ENCODE measurements around the gene IRF4. TPM values are rescaled to one million over a fixed set of nuclear protein-coding genes. Genes with fewer than 3 reads are reported as not detected.

IRF4 gene
- total RNA-seq, 4 donors from 2014 or later, result 0.26 to 0.56 (median 0.31) TPM; not detected in 1

DNA sequence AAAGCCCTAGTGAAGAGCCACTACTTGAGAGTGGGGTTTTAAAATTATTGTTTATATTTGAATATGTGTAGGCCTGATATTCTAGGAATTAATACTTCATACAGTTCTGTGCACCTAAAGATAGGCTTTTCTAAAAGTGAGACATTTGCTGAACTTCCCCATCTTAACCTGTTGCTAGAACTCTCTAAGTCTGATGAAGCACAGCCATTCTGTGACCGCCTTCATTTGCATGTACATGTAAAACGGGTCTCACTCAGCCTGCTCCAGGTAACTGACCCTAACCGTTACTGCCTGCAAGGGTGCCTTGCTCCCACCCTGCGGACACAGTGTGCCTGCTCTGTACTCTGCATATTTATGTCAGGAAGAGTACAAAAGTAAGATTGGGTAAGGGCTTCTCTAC, 44.3 kb upstream of the IRF4 start:
- in situ Hi-C loops (cut with MboI; ENCODE audit: low sequenced_read_pairs in 4 of 4), result no loop called here
- ATAC-seq (no peak), DNase-seq (no peak)
- TF ChIP-seq POLR2A (IDR thresholded peaks at IDR 0.05), result no peak
- TF ChIP-seq CTCF (IDR thresholded peaks at IDR 0.05 in 4 of 5, conservative IDR thresholded peaks at IDR 0.05 in 1 of 5), result no peak
- Histone ChIP-seq H3K4me1 (peaks cover 10 to 11% of the 10 kb centered on the region in 2 donors), H3K9me3 (no peaks in the 10 kb centered on the region), H3K4me3 (no peak overlapping the region), H3K27ac (no peak overlapping the region), H3K27me3 (no peaks in the 10 kb centered on the region), H3K36me3 (peaks cover 0 to 30% of the 10 kb centered on the region in 2 donors)
- intact Hi-C loops (cut with DNase I; ENCODE audit: low total_unique reads), result no loop called here

GRCh38 chr6:347951-348859, 43.3 kb upstream of the IRF4 start:
- ATAC-seq, result no peak
- no peak overlapping the region for H3K27ac ChIP-seq
- H3K9me3 ChIP-seq, result no peaks in the 10 kb centered on the region
- no peak overlapping the region for H3K4me3 ChIP-seq
- DNase-seq, result no peak
- intact Hi-C loops (cut with DNase I; ENCODE audit: low total_unique reads), result no loop called here
- peaks cover under 1 to 2% of the 10 kb centered on the region in 2 donors for H3K4me1 ChIP-seq
- no peaks in the 10 kb centered on the region for H3K27me3 ChIP-seq
- in situ Hi-C loops (cut with MboI; ENCODE audit: low sequenced_read_pairs in 4 of 4), result no loop called here
- H3K36me3 ChIP-seq, result peaks cover 0 to 30% of the 10 kb centered on the region in 2 donors
- TF ChIP-seq POLR2A (IDR thresholded peaks at IDR 0.05), result no peak
- TF ChIP-seq CTCF (IDR thresholded peaks at IDR 0.05 in 4 of 5, conservative IDR thresholded peaks at IDR 0.05 in 1 of 5), result no peak

DNA sequence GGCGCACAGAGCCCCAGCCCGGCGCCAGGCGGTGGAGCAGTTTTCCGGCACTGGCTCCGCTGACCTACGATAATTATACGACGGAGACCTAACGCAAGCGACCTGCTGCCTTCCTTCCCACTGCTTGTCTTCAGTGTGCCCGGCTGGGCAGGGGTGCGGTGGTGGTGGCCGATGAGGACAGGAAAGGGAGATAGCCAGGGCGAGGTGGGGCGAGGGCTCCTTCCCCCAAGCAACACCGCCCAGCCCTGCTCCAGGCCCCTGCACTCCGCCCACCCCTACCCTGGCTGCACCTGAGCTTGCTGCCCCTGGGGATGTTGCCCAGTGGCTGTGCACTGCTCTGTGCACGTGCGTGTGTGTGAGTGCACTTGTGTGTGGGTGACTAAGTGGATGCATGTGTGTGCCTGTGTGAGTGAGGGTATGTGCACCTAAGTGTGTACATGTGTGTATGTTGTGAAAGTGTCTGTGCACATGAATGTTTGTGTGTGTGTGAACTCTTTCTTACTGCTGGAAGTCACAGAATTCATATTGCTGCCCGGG, 42.6 kb upstream of the IRF4 start:
- Histone ChIP-seq H3K27me3 (no peaks in the 10 kb centered on the region), H3K27ac (no peak overlapping the region), H3K9me3 (no peaks in the 10 kb centered on the region), H3K4me3 (no peak overlapping the region), H3K36me3 (peaks cover 0 to 30% of the 10 kb centered on the region in 2 donors), H3K4me1 (no peaks in the 10 kb centered on the region)
- intact Hi-C loops (cut with DNase I; ENCODE audit: low total_unique reads) (no loop called here), in situ Hi-C loops (cut with MboI; ENCODE audit: low sequenced_read_pairs in 4 of 4) (no loop called here)
- no peak for TF ChIP-seq CTCF (IDR thresholded peaks at IDR 0.05 in 4 of 5, conservative IDR thresholded peaks at IDR 0.05 in 1 of 5)
- no peak for TF ChIP-seq POLR2A (IDR thresholded peaks at IDR 0.05)
- ATAC-seq (no peak), DNase-seq (no peak)

DNA sequence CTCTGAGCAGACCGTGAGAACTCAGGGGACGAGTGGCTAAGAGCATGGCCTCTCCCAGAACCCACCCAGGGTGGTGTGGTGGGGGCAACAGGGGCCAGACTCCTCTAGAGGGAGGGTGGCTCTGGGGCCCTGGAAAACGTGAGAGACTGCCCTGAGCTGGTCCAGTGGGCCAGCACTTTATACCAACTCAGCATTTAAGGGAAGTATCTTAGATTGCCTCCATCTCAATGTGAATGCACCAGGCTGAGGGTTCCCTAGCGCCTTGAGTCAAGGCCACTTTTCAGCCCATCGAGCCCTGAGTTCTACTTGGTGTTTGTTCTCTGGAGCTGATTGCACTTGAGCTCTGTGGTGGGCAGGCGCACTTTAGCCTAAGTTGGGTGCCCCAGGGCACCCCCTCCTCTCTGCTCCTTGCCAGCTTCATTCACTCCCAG, 42.0 kb upstream of the IRF4 start:
- Histone ChIP-seq H3K4me1 (no peaks in the 10 kb centered on the region), H3K27ac (no peak overlapping the region), H3K4me3 (no peak overlapping the region), H3K36me3 (peaks cover 0 to 30% of the 10 kb centered on the region in 2 donors), H3K9me3 (no peaks in the 10 kb centered on the region), H3K27me3 (no peaks in the 10 kb centered on the region)
- in situ Hi-C loops (cut with MboI; ENCODE audit: low sequenced_read_pairs in 4 of 4), result no loop called here
- ATAC-seq (no peak), DNase-seq (no peak)
- intact Hi-C loops (cut with DNase I; ENCODE audit: low total_unique reads), result no loop called here
- TF ChIP-seq CTCF (IDR thresholded peaks at IDR 0.05 in 4 of 5, conservative IDR thresholded peaks at IDR 0.05 in 1 of 5) (no peak), POLR2A (IDR thresholded peaks at IDR 0.05) (no peak)

All from gastrocnemius medialis (tissue), 4 donors.